GM21737 (cell line): ENCODE results near the gene STRIP2.
"Not testable (repeated sequence)": the region's sequence is repeated elsewhere in the genome, so short reads cannot be mapped to it uniquely, and the experiment has no call there.

Experiments
- ATAC-seq: cut with Tn5 transposase; IDR thresholded peaks from one replicate; pipeline ENCODE4 v1.9.1; 2021; ENCODE audit warnings: mild to moderate bottlenecking, moderate library complexity; ENCODE audit not compliant: unreplicated experiment

STRIP2 gene

DNA sequence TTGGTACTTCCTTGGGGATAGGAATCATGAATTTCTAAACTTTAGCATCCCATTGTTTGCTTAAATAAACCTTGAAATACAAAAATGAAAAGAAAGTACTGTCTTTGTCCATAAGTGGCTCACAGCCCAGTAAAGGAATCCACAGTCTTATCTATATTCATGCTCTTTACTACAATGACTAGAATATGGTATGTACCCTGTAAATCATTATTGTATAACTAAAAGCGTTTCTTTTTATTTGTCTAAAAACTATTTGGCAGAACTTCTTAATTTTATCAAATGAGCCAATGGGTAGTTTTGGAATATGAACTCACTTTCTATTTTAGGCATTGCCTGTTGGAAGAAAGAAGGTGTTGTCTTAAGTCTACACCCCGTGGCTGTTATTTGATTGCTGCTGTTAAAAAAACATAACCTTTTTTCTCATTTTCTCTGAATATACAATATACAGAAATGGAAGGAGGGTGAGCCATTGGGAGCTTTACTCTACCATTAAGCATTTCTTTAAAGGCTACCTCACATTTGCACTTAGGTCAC, 12.4 kb upstream of the STRIP2 start:
- ATAC-seq, result no peak

- no peak for ATAC-seq
These were observed 11.5 kb upstream of the STRIP2 start for GRCh38 chr7:129422727-129423126.

DNA sequence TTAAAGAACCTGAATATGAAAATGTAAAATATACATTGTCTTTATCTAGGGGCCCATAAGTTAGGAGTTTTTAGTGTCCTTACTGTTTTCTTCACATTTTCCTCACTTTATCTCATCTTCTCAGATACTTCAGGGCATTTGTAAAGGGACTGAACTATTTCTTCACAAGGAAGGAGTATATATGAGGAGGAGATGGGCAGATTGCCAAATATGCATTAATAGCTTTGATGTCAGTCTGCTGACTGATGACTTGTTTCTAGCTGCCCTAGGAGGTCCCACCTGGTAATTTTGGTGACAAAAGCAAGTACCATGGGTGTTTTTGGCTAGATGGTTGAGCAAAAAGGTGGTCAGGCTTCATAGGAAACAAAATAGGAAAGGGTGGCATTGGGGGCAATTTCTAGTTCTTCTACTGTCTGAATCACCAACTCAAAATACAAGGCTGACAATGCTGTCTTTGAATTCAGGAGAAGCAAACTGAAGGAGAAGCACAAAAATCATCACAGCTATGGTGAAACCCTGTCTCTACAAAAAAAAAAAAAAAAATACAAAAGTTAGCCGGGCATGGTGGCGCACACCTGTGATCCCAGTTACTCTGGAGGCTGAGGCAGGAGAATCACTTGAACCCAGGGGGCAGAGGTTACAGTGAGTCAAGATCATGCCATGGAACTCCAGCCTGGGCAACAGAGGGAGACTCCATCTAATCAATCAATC, 10.4 kb upstream of the STRIP2 start:
- no peak for ATAC-seq

DNA sequence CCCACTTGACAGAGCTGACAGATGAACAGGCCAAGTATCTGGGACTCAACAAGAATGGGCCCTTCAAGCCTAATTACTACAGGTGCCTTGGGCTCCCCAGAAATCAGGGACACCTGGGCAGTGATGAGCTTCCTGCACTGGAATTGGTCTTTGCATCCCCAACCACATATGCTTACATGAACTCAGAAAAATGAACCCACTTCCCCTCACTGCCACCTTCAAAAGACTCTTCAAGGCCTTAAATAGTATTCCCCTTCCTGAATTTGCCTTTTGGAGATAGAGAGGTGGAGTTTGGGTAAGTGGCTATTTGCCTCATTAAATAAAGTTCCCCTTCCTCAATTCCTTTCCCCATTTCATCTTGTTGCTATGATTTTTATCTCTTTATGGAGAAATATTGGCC, 7.8 kb upstream of the STRIP2 start:
- no peak for ATAC-seq

- no peak for ATAC-seq
These were observed 6.6 kb upstream of the STRIP2 start for GRCh38 chr7:129427526-129428045.

DNA sequence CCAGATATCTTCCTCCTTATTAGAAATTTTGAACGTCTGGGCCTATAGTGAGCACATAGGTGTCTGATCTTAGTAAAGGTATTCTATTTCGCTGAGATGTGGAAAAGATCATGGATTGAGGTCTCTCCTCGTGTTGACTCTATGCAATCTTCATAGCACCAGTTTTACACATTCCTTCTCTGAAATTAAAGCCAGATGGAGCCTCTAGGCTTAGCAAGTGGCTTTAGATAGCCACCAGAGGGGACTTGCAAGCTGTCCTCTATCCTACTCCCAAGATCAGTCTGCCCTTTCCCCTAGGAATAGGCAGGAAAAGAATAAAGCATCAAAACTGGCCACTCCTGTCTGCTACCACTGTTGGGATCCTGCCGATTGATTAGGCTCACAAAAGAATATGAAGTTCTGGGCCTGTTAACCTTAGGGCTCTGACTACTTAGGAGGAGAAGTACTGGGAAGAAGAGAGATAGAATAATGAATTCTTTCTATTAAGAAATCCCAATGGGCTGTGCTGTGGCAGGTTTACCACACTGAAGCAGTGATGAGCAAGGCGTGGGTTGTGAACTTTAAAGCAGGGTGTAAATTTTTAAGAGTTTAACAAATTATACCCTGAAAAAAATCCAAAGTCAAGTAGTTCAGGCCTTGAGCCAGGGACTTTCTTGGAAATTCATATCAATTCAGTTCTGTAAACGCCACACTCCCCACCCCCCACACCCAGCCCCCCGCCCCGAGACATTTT, 2.2 kb upstream of the STRIP2 start:
- ATAC-seq, result no peak

GRCh38 chr7:129434675-129435318, 565 bp downstream of the STRIP2 start:
- no peak for ATAC-seq

GRCh38 chr7:129435414-129435829, 1.2 kb downstream of the STRIP2 start:
- no peak for ATAC-seq

- no peak for ATAC-seq
These were observed 2.2 kb downstream of the STRIP2 start for GRCh38 chr7:129436335-129436923.

DNA sequence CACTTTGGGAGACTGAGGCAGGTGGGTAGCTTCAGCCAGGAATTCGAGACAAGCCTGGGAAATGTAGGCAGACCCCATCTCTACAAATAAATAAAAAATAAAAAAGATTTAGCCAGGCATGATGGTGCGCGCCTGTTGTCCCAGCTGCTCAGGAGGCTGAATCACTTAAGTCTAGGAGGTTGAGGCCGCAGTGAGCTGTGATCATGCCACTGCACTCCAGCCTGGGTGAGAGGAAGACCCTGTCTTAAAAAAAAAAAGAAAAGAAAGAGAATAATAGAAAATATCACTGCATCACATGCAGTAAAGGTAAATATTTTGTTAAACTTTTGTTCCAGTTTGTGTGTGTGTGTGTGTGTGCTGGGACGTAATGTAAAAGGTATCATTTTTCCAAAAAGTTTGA, 3.0 kb downstream of the STRIP2 start:
- ATAC-seq, result no peak

DNA sequence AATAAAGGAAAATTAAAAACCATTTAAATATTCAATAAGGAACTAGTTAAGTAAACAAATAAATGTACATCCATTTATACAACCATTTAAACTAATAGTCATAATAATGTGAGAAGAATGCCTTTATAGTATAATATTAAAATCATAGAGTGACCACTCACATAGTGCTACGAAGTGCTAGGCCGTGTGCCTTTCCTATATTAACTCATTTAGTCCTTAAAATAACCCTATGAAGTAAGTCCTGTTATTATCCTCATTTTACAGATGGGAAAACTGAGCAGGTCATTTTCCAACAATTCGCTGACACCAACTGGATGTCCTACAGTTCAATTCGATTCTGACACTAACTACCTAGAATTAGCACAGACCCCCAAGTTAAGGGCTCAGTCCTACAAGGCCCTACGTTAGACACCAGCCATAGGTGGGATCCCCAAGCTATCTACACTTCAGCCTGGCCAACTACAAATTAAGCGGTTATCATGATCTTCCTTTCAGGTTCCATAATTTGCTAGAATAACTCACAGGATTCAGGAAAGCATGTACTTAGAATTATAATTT, 4.1 kb downstream of the STRIP2 start:
- ATAC-seq, result no peak

DNA sequence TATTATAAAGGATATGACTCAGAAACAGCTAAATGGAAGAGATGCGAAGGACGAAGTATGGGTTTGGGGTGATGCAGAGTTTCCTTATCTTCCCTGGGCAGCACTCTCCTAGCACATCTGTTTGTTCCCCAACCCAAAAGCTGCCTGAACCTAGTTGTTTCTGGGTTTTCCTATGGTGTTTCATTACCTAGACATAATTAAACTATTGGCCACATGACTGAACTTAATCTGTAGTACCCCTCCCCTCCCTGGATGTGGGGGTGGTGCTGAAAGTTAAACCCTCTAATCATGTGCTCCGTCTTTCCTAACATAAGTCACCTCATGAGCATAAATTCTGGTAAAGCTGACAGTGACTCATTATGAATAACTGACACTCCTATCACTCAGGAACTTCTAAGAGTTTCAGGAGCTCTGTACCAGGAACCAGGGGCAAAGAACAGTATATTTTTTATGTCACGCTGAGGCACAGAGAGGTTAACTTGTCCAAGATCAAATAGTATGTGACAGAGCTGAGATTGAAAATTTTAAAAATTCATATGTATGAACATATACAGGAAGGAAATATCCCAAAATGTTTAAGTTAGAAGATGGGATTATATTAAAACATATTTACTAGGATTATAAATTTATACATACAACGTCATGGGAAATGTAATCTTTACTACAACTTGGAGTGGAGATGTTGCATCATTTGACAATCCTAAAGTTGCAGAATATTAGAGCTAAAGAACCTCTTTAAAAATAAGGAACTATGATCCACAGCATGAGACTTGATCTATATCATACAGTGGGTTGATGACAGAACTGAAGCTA, 4.8 kb downstream of the STRIP2 start:
- no peak for ATAC-seq

- no peak for ATAC-seq
These were observed 5.9 kb downstream of the STRIP2 start for GRCh38 chr7:129439963-129440625.

- no peak for ATAC-seq
These were observed 9.4 kb downstream of the STRIP2 start for GRCh38 chr7:129443612-129444011.

- ATAC-seq, result not testable (repeated sequence)
These were observed 10.5 kb downstream of the STRIP2 start for GRCh38 chr7:129444776-129445175.

GRCh38 chr7:129446925-129447324, 12.7 kb downstream of the STRIP2 start:
- ATAC-seq, result not testable (repeated sequence)

GRCh38 chr7:129447445-129447844, 13.2 kb downstream of the STRIP2 start:
- ATAC-seq, result not testable (repeated sequence)

DNA sequence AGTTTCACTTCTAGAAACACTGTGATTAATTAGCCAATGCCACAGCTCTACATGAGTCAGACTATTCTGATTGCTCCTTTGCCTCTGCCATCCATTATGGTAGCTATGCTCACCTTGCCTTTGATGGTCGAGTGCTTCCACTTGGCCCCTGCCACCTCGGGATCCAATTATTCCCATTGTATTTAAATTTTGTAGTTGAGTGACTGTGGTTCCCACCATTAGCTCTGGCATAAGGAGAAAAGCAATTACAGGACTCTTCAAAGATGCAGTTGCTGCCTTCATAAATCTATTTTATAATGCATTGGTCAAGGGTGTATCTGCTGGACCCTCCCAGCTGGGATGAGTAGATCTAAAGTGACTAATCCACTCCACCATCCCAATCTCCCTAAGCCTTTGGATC, 14.4 kb downstream of the STRIP2 start:
- not testable (repeated sequence) for ATAC-seq

GRCh38 chr7:129450295-129450694, 16.1 kb downstream of the STRIP2 start:
- ATAC-seq, result no peak
